Smooth muscle cell of the coronary artery (primary cell): ENCODE data around the gene MAMLD1. TPM values are rescaled to one million over a fixed set of nuclear protein-coding genes. Genes with fewer than 3 reads are reported as not detected.

ENCODE experiments used
- total RNA-seq: library from RNA; depleted of rRNA; stranded (reverse); fragments of >200 nt; gene quantifications from 2 replicates; pipeline ENCODE4 v1.2.3, GENCODE V29; 2014; ENCODE audit warnings: low replicate concordance

Gene MAMLD1, protein sequence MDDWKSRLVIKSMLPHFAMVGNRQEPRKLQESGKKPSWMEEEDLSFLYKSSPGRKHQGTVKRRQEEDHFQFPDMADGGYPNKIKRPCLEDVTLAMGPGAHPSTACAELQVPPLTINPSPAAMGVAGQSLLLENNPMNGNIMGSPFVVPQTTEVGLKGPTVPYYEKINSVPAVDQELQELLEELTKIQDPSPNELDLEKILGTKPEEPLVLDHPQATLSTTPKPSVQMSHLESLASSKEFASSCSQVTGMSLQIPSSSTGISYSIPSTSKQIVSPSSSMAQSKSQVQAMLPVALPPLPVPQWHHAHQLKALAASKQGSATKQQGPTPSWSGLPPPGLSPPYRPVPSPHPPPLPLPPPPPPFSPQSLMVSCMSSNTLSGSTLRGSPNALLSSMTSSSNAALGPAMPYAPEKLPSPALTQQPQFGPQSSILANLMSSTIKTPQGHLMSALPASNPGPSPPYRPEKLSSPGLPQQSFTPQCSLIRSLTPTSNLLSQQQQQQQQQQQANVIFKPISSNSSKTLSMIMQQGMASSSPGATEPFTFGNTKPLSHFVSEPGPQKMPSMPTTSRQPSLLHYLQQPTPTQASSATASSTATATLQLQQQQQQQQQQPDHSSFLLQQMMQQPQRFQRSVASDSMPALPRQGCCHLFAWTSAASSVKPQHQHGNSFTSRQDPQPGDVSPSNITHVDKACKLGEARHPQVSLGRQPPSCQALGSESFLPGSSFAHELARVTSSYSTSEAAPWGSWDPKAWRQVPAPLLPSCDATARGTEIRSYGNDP
- total RNA-seq: 0.45 and 0.47 TPM in 2 replicates

GRCh38 chrX:150362599-150363481 is at the start of gene MAMLD1:
Gene MAMLD1, plus strand, starts transcription at chrX:150363317. Its CDS starts 82,200 bp downstream, at chrX:150445517.

Other genes starting within 250 kb of the MAMLD1 start
- 5.9 and 6.2 TPM in 2 replicates for gene MTM1, start 205.3 kb downstream of the MAMLD1 start, total RNA-seq